Kidney (tissue), 14 donors: ENCODE data around the gene UNC13D. TPM values are rescaled to one million over a fixed set of nuclear protein-coding genes. Genes with fewer than 3 reads are reported as not detected.

Source experiments
- DNase-seq, 5 donors: peaks; one replicate each; pipeline ENCODE4 v3.0.0-alpha.2; 2013 to 2020
- FAIRE-seq: peaks from 2 replicates; lab custom pipeline; 2012; peaks lifted over from hg19 to GRCh38; lab: Jason Lieb, UNC
- H3K27ac ChIP-seq, 2 donors: one replicate each; pipeline ENCODE4 v1.7.0; 2013; ENCODE audit warnings: low read depth in 2 of 2, low read length in 2 of 2, inconsistent platforms in 1 of 2
- H3K27me3 ChIP-seq: one replicate; pipeline ENCODE4 v1.7.1; 2013; ENCODE audit warnings: low read length, inconsistent platforms; ENCODE audit not compliant: control insufficient read depth, insufficient read depth
- H3K36me3 ChIP-seq, 3 donors: one replicate each; pipeline versions ENCODE4 v1.7.0 to v1.7.1; 2013; ENCODE audit warnings: low read length in 3 of 3, control low read depth in 1 of 3, inconsistent platforms in 1 of 3; ENCODE audit not compliant: insufficient read depth in 3 of 3, control insufficient read depth in 2 of 3
- H3K4me1 ChIP-seq, 3 donors: one replicate each; pipeline versions ENCODE4 v1.7.0 to v1.7.1; 2013; ENCODE audit warnings: low read length in 3 of 3, inconsistent platforms in 1 of 3, low read depth in 1 of 3; ENCODE audit not compliant: control insufficient read depth in 2 of 3, insufficient read depth in 2 of 3
- H3K4me3 ChIP-seq, 3 donors: one replicate each; pipeline versions ENCODE4 v1.7.0 to v1.8.1; 2013; ENCODE audit warnings: low read length in 3 of 3, control low read depth in 1 of 3, inconsistent platforms in 1 of 3
- H3K9ac ChIP-seq, 3 donors: one replicate each; pipeline versions ENCODE4 v1.7.0 to v1.7.1; 2013; ENCODE audit warnings: low read length in 3 of 3, control low read depth in 1 of 3, inconsistent platforms in 1 of 3
- H3K9me3 ChIP-seq, 3 donors: one replicate each; pipeline versions ENCODE4 v1.7.0 to v1.7.1; 2013; ENCODE audit warnings: low read length in 3 of 3, control low read depth in 1 of 3, inconsistent platforms in 1 of 3; ENCODE audit not compliant: control insufficient read depth in 2 of 3, insufficient read depth in 1 of 3
- intact Hi-C: fragments of 100-400 bp; cut with DNase I; formaldehyde crosslinking; loops from one replicate; pipeline ENCODE4 v1.11.1; 2022
- polyA plus RNA-seq: library from polyadenylated mRNA; stranded (reverse); fragments of 350-450 nt; fragmentation: Illumina TruSeq; extraction: RNeasy Lipid Tissue Mini Kit (QIAGEN cat#74804); gene quantifications from one replicate; pipeline ENCODE4 v1.2.3, GENCODE V29; 2014; ENCODE audit warnings: low read depth, low replicate concordance; ENCODE audit not compliant: insufficient read depth
- total RNA-seq: library from RNA; stranded (reverse); fragmentation: NEBNext Ultra II Directional; extraction: Animal tissue kit (Norgen Biotek cat#: 25700); gene quantifications from one replicate; pipeline ENCODE4 v1.2.1, GENCODE V29; 2021
- TF ChIP-seq, protein P1 (sequence below): IDR thresholded peaks from 3 replicates; pipeline ENCODE4 v1.5.1; 2012; ENCODE audit warnings: mild to moderate bottlenecking, moderate library complexity, borderline replicate concordance; ENCODE audit not compliant: insufficient read depth; ENCODE audit errors: extremely low read depth
- donor health status: control.
- donor health status: control.
- donor health status: control.
- donor health status: control.
- donor health status: control.
- donor health status: DM: yes; HTN: yes; CAD: no.
- donor health status: Normal renal cell carcinoma (clear cell type).

The UNC13D gene
- total and polyA plus RNA-seq, 2 donors from 2014 or later, result 3.8 to 26.1 TPM

DNA sequence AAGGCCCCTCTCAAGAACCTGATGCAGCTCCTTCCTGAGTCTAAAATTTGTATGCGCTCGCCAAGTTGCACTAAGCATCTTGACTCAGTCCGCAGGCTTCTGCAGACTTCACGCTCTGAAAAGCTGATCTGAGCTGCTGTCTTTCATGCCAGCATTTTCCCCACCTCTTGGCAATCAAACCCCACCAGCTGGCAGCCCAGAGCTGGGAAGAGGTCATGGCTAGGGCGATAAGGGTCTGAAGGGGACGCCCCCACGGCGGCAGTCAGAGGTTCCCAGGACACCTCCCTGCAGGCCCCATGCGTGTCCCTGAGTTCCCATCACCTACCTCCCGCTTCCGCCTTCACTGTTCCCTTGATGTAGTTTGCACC lies 5.1 kb upstream of the UNC13D start:
- DNase-seq (no peak), FAIRE-seq (no peak)
- H3K27me3 ChIP-seq, result no peaks in the 10 kb centered on the region
- peaks cover 0 to 45% (median 19%) of the 10 kb centered on the region in 3 donors for H3K4me1 ChIP-seq
- intact Hi-C loops, result no loop called here
- H3K4me3 ChIP-seq, result no peak overlapping the region
- H3K27ac ChIP-seq, result no peak overlapping the region
- TF ChIP-seq, protein P1, sequence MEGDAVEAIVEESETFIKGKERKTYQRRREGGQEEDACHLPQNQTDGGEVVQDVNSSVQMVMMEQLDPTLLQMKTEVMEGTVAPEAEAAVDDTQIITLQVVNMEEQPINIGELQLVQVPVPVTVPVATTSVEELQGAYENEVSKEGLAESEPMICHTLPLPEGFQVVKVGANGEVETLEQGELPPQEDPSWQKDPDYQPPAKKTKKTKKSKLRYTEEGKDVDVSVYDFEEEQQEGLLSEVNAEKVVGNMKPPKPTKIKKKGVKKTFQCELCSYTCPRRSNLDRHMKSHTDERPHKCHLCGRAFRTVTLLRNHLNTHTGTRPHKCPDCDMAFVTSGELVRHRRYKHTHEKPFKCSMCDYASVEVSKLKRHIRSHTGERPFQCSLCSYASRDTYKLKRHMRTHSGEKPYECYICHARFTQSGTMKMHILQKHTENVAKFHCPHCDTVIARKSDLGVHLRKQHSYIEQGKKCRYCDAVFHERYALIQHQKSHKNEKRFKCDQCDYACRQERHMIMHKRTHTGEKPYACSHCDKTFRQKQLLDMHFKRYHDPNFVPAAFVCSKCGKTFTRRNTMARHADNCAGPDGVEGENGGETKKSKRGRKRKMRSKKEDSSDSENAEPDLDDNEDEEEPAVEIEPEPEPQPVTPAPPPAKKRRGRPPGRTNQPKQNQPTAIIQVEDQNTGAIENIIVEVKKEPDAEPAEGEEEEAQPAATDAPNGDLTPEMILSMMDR, result no peak
- H3K9me3 ChIP-seq, result no peaks in the 10 kb centered on the region
- H3K9ac ChIP-seq, result no peak overlapping the region
- H3K36me3 ChIP-seq, result peaks cover 6 to 53% (median 36%) of the 10 kb centered on the region in 3 donors

DNA sequence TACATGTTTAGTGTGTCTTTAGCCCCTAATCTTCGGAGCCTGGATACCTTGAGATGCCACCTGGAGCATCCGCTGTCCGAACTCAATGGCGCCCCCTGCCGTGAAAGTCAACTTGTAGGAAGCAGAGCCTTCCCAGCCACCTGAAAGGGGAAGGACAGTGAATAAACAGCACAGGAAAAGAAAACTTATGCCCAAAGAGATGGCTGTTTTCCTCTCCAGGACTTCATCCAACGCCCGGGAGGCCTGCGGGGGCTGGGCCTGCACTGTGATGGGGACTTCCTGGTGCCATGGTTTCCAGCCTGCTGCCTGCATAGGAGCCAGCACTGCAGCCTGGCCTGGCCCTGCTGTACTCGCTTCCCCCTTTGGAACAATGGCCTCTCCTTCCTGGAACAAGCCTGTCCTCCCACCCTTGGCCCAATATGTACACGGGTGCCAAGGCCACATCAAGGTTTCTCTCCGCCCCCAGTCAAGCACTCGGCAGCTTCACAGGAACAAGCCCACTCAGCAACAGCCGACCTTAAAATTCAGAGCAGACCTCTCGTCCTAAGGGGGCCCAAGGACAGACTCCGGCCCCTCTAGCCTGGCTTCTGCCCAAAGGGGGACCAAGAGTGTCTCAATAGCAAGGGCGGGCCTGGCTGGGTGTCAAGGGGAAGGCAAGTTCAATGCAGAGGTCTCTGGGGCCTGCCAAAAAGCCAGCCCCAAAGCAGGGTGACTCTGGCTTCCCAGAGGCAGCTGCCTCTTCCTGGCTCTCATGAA lies 4.5 kb upstream of the UNC13D start:
- Histone ChIP-seq H3K9ac (peak overlapping the region in 1 of 3 donors; percentile 12), H3K9me3 (no peaks in the 10 kb centered on the region), H3K36me3 (peaks cover 6 to 53% (median 36%) of the 10 kb centered on the region in 3 donors), H3K4me1 (peaks cover 0 to 41% (median 16%) of the 10 kb centered on the region in 3 donors), H3K27ac (peak overlapping the region; percentile 51 to 71), H3K4me3 (no peak overlapping the region), H3K27me3 (no peaks in the 10 kb centered on the region)
- intact Hi-C loops, result no loop called here
- TF ChIP-seq, protein P1, result peak; percentile 45
- FAIRE-seq (no peak), DNase-seq (peak; percentile 67 to 87 (median 77))

DNA sequence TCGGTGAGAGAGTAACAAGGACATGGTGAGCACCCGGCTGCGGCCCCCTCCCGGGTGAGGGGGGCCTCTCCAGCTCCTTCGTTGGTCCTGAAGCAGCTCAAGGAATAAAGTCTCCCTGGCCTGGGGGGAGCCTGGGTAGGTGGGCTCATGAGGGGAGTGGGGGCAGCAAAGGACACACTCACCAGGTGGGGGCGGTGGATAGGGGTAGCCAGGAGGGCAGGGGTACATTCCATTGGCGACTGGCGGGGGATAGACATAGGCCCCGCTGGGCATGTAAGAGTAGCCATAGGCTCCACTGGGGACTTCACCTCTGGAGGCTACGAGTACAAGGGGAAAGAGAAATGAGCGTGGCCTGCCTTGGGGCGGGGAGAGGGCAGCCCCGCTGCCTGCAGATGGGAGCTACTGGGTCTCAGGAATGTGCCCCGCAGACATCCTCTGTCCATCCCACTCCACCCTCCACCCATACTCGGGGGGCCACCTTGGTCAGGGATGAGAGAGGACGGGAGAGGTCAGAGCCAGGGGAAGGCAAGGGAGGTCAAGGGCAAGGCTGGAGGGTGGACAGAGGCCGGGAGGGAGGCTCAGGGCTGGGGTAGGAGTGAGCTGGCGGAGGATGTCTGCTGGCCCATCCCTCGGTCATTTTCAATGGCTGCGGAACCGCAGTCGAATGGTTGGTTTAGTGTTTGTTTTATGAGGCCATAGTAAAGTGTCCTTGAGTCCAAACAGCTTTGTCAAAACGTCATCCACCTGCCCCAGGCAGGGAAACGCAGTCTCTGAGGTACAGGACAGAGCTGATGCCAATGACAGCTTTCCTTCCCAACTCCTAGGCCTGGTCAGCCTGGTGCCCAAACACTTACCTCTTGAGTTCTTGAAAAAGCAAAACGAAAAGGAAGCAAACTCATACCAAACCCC lies 3.7 kb upstream of the UNC13D start:
- TF ChIP-seq, protein P1, result no peak
- Histone ChIP-seq H3K4me3 (no peak overlapping the region), H3K9me3 (no peaks in the 10 kb centered on the region), H3K9ac (peak overlapping the region in 1 of 3 donors; percentile 12), H3K4me1 (peaks cover 0 to 37% (median 16%) of the 10 kb centered on the region in 3 donors), H3K36me3 (peaks cover 6 to 53% (median 36%) of the 10 kb centered on the region in 3 donors), H3K27ac (peak overlapping the region; percentile 51 to 71), H3K27me3 (no peaks in the 10 kb centered on the region)
- DNase-seq (peak in 2 of 5 donors; percentile 40 to 73), FAIRE-seq (no peak)
- intact Hi-C loops, result no loop called here
